GM23338 (cell line): Measurements from ENCODE around the gene MYH10. TPM values are rescaled to one million over a fixed set of nuclear protein-coding genes. Genes with fewer than 3 reads are reported as not detected.

ENCODE experiments used
- ATAC-seq: fragments of 200-7000 bp; cut with Tn5 transposase; 3 replicates; pipeline ENCODE4 v1.9.1; 2020
- DNase-seq: peaks from one replicate; pipeline ENCODE4 v3.0.0-alpha.2; 2015; ENCODE audit warnings: low spot score
- H2AFZ ChIP-seq: fragments of 200-600 bp; sonication (generic); 2 replicates; pipeline ENCODE4 v1.8.0; 2016; ENCODE audit warnings: antibody characterized with exemption, mild to moderate bottlenecking, moderate library complexity
- H3F3A ChIP-seq: fragments of 200-600 bp; sonication (generic); replicated peaks from 2 replicates; pipeline ENCODE4 v1.8.0; 2017; ENCODE audit warnings: antibody characterized with exemption, mixed run types, low read depth
- H3K27ac ChIP-seq: fragments of 200-600 bp; sonication (generic); 2 replicates; pipeline ENCODE4 v1.6.1; 2016; ENCODE audit warnings: low read depth
- H3K27me3 ChIP-seq: fragments of 200-600 bp; sonication (generic); 2 replicates; pipeline ENCODE4 v1.8.0; 2016; ENCODE audit warnings: mild to moderate bottlenecking, mixed run types, moderate library complexity; ENCODE audit not compliant: insufficient read depth
- H3K36me3 ChIP-seq: fragments of 200-600 bp; sonication (generic); 2 replicates; pipeline ENCODE4 v1.8.0; 2016; ENCODE audit warnings: mild to moderate bottlenecking; ENCODE audit not compliant: insufficient read depth
- H3K4me1 ChIP-seq: fragments of 200-600 bp; sonication (generic); 2 replicates; pipeline ENCODE4 v1.8.0; 2016; ENCODE audit warnings: mild to moderate bottlenecking, moderate library complexity; ENCODE audit not compliant: insufficient read depth
- H3K4me2 ChIP-seq: fragments of 200-600 bp; sonication (generic); 2 replicates; pipeline ENCODE4 v1.7.1; 2017; ENCODE audit warnings: mixed run types
- H3K4me3 ChIP-seq: fragments of 200-600 bp; sonication (generic); 2 replicates; pipeline ENCODE4 v1.6.1; 2016; ENCODE audit warnings: mixed run types
- H3K79me2 ChIP-seq: fragments of 200-600 bp; sonication (generic); replicated peaks from 2 replicates; pipeline ENCODE4 v1.8.0; 2017; ENCODE audit warnings: mild to moderate bottlenecking; ENCODE audit not compliant: insufficient read depth
- H3K9me2 ChIP-seq: fragments of 200-600 bp; sonication (generic); 2 replicates; pipeline ENCODE4 v1.8.0; 2017; ENCODE audit not compliant: insufficient read depth
- H4K20me1 ChIP-seq: fragments of 200-600 bp; sonication (generic); replicated peaks from 2 replicates; pipeline ENCODE4 v1.8.0; 2017; ENCODE audit warnings: mild to moderate bottlenecking; ENCODE audit not compliant: insufficient read depth
- H3K27ac Mint-ChIP-seq: 2 replicates; pipeline ENCODE4 v1.8.0; 2020; ENCODE audit warnings: inconsistent platforms, mild to moderate bottlenecking, moderate library complexity, mixed read lengths
- H3K27me3 Mint-ChIP-seq: 3 replicates; pipeline ENCODE4 v1.8.0; 2022; ENCODE audit warnings: low read depth, mild to moderate bottlenecking, moderate library complexity, mixed read lengths, inconsistent platforms; ENCODE audit not compliant: insufficient read depth, poor library complexity
- H3K36me3 Mint-ChIP-seq: 3 replicates; pipeline ENCODE4 v1.8.0; 2021; ENCODE audit warnings: low read depth, mild to moderate bottlenecking, inconsistent platforms, moderate library complexity, mixed read lengths
- H3K4me1 Mint-ChIP-seq: 3 replicates; pipeline ENCODE4 v1.8.0; 2020; ENCODE audit warnings: mild to moderate bottlenecking, inconsistent platforms, mixed read lengths
- H3K4me3 Mint-ChIP-seq: 3 replicates; pipeline ENCODE4 v1.8.0; 2021; ENCODE audit warnings: moderate library complexity, mild to moderate bottlenecking, inconsistent platforms, mixed read lengths
- H3K9me3 Mint-ChIP-seq: 3 replicates; pipeline ENCODE4 v1.8.0; 2020; ENCODE audit warnings: moderate library complexity, mild to moderate bottlenecking, inconsistent platforms, mixed read lengths
- CREB1 ChIP-seq: fragments of 250-450 bp; sonication (Bioruptor Pico); IDR thresholded peaks from 2 replicates; pipeline ENCODE4 v1.5.0; 2020; ENCODE audit warnings: low read depth, mild to moderate bottlenecking, moderate library complexity
- EZH2 ChIP-seq: fragments of 200-600 bp; sonication (generic); IDR thresholded peaks from one replicate; pipeline ENCODE4 v1.8.0; 2017; ENCODE audit warnings: antibody characterized with exemption, mild to moderate bottlenecking, low read depth; ENCODE audit not compliant: unreplicated experiment
- EZH2phosphoT487 ChIP-seq: fragments of 200-600 bp; sonication (generic); IDR thresholded peaks from one replicate; pipeline ENCODE4 v1.8.1; 2018; ENCODE audit warnings: antibody characterized with exemption; ENCODE audit not compliant: unreplicated experiment
- JUNB ChIP-seq: IDR thresholded peaks from one replicate; pipeline ENCODE4 v1.6.1; 2016; ENCODE audit warnings: antibody characterized with exemption; ENCODE audit not compliant: unreplicated experiment
- NANOG ChIP-seq: IDR thresholded peaks from 2 replicates; pipeline ENCODE4 v1.6.1; 2016; ENCODE audit warnings: antibody characterized with exemption, borderline replicate concordance
- POLR2AphosphoS5 ChIP-seq: IDR thresholded peaks from 2 replicates; pipeline ENCODE4 v1.6.1; 2016; ENCODE audit warnings: antibody characterized with exemption, low read depth
- STAT1 ChIP-seq: IDR thresholded peaks from one replicate; pipeline ENCODE4 v1.6.1; 2016; ENCODE audit warnings: antibody characterized with exemption; ENCODE audit not compliant: unreplicated experiment
- ZNF114 ChIP-seq: fragments of 250-450 bp; sonication (Bioruptor Pico); IDR thresholded peaks from 2 replicates; pipeline ENCODE4 v1.5.0; 2020; ENCODE audit warnings: mild to moderate bottlenecking, moderate library complexity
- ZNF331 ChIP-seq: fragments of 250-450 bp; sonication (Bioruptor Pico); IDR thresholded peaks from 2 replicates; pipeline ENCODE4 v1.5.0; 2020; ENCODE audit warnings: low read depth, mild to moderate bottlenecking, moderate library complexity
- polyA plus RNA-seq: library from polyadenylated mRNA; unstranded; fragments of >200 nt; fragmentation: Nextera tagmentation; extraction: Ambion mirVana; gene quantifications from 2 replicates; pipeline ENCODE4 v1.2.1, GENCODE V29; 2016
- total RNA-seq: library from RNA; depleted of rRNA; stranded (reverse); fragments of >200 nt; shearing (Covaris generic); gene quantifications from 2 replicates; pipeline ENCODE4 v1.2.3, GENCODE V29; 2014
- TF ChIP-seq, protein P1 (sequence below): IDR thresholded peaks from 2 replicates; pipeline ENCODE4 v1.6.1; 2016; ENCODE audit warnings: antibody characterized with exemption
- TF ChIP-seq, protein P2 (sequence below): IDR thresholded peaks from one replicate; pipeline ENCODE4 v1.6.1; 2018; ENCODE audit warnings: antibody characterized with exemption; ENCODE audit not compliant: unreplicated experiment
- TF ChIP-seq, protein P3 (sequence below): fragments of 250-450 bp; sonication (Bioruptor Pico); IDR thresholded peaks from 2 replicates; pipeline ENCODE4 v1.5.0; 2020; ENCODE audit warnings: mild to moderate bottlenecking, moderate library complexity
- TF ChIP-seq, protein P4 (sequence below), 2 experiments: fragments of 200-600 bp in 1 of 2; sonication (generic) in 1 of 2; conservative IDR thresholded peaks; 2 replicates each; pipeline versions ENCODE4 v1.5.1 to v1.6.1; 2016 to 2017; ENCODE audit warnings: antibody characterized with exemption in 2 of 2, low read depth in 2 of 2, mild to moderate bottlenecking in 2 of 2, moderate library complexity in 1 of 2

MYH10 gene
- total and polyA plus RNA-seq, 2 experiments from 2014 or later = 89.5 to 230 TPM

DNA sequence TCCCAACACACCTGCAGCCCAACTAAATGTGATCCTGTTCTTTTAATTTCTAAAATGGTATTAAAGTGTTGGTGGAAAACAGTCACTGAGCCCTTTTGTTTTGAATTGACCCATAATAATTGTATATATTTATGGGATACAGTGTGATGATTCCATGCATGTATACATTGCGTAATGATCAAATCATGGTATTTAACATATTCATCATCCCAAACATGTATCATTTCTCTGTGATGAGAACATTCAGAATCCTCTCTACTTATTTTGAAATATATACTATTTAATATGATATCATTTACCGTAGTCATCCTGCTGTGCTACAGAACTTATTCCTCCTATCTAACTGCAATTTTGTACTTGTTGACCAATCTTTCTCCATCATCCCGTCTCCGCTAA is 14.0 kb upstream of the MYH10 start:
- Histone ChIP-seq H3K4me2 (peak overlapping the region; percentile 6; the same call in 1 of the 2 replicates), H3K27me3 (no peaks in the 10 kb centered on the region), H4K20me1 (no peaks in the 10 kb centered on the region), H3F3A (no peaks in the 10 kb centered on the region), H3K4me3 (no peak overlapping the region), H3K9me2 (0 out of 2 replicates have a peak, but pooled peaks cover 8% of the 10 kb centered on the region), H2AFZ (no peak overlapping the region), H3K79me2 (no peaks in the 10 kb centered on the region), H3K36me3 (no peaks in the 10 kb centered on the region), H3K4me1 (peaks cover 9% of the 10 kb centered on the region), H3K27ac (no peak overlapping the region)
- H3K27me3 Mint-ChIP-seq = no peaks in the 10 kb centered on the region
- H3K36me3 Mint-ChIP-seq = no peaks in the 10 kb centered on the region
- peaks cover 10% of the 10 kb centered on the region for H3K4me1 Mint-ChIP-seq
- DNase-seq = no peak
- no peak for ATAC-seq
- no peak overlapping the region for H3K4me3 Mint-ChIP-seq
- H3K27ac Mint-ChIP-seq = no peak overlapping the region
- no peaks in the 10 kb centered on the region for H3K9me3 Mint-ChIP-seq
- TF ChIP-seq STAT1 = no peak
- TF ChIP-seq POLR2AphosphoS5 = no peak
- TF ChIP-seq, protein P1, sequence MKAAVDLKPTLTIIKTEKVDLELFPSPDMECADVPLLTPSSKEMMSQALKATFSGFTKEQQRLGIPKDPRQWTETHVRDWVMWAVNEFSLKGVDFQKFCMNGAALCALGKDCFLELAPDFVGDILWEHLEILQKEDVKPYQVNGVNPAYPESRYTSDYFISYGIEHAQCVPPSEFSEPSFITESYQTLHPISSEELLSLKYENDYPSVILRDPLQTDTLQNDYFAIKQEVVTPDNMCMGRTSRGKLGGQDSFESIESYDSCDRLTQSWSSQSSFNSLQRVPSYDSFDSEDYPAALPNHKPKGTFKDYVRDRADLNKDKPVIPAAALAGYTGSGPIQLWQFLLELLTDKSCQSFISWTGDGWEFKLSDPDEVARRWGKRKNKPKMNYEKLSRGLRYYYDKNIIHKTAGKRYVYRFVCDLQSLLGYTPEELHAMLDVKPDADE = no peak
- no peak for TF ChIP-seq ZNF331 (CRISPR knock-in tag)
- no peak for TF ChIP-seq NANOG
- TF ChIP-seq, protein P2, sequence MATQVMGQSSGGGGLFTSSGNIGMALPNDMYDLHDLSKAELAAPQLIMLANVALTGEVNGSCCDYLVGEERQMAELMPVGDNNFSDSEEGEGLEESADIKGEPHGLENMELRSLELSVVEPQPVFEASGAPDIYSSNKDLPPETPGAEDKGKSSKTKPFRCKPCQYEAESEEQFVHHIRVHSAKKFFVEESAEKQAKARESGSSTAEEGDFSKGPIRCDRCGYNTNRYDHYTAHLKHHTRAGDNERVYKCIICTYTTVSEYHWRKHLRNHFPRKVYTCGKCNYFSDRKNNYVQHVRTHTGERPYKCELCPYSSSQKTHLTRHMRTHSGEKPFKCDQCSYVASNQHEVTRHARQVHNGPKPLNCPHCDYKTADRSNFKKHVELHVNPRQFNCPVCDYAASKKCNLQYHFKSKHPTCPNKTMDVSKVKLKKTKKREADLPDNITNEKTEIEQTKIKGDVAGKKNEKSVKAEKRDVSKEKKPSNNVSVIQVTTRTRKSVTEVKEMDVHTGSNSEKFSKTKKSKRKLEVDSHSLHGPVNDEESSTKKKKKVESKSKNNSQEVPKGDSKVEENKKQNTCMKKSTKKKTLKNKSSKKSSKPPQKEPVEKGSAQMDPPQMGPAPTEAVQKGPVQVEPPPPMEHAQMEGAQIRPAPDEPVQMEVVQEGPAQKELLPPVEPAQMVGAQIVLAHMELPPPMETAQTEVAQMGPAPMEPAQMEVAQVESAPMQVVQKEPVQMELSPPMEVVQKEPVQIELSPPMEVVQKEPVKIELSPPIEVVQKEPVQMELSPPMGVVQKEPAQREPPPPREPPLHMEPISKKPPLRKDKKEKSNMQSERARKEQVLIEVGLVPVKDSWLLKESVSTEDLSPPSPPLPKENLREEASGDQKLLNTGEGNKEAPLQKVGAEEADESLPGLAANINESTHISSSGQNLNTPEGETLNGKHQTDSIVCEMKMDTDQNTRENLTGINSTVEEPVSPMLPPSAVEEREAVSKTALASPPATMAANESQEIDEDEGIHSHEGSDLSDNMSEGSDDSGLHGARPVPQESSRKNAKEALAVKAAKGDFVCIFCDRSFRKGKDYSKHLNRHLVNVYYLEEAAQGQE = no peak
- no peak for TF ChIP-seq CREB1
- TF ChIP-seq, protein P3, sequence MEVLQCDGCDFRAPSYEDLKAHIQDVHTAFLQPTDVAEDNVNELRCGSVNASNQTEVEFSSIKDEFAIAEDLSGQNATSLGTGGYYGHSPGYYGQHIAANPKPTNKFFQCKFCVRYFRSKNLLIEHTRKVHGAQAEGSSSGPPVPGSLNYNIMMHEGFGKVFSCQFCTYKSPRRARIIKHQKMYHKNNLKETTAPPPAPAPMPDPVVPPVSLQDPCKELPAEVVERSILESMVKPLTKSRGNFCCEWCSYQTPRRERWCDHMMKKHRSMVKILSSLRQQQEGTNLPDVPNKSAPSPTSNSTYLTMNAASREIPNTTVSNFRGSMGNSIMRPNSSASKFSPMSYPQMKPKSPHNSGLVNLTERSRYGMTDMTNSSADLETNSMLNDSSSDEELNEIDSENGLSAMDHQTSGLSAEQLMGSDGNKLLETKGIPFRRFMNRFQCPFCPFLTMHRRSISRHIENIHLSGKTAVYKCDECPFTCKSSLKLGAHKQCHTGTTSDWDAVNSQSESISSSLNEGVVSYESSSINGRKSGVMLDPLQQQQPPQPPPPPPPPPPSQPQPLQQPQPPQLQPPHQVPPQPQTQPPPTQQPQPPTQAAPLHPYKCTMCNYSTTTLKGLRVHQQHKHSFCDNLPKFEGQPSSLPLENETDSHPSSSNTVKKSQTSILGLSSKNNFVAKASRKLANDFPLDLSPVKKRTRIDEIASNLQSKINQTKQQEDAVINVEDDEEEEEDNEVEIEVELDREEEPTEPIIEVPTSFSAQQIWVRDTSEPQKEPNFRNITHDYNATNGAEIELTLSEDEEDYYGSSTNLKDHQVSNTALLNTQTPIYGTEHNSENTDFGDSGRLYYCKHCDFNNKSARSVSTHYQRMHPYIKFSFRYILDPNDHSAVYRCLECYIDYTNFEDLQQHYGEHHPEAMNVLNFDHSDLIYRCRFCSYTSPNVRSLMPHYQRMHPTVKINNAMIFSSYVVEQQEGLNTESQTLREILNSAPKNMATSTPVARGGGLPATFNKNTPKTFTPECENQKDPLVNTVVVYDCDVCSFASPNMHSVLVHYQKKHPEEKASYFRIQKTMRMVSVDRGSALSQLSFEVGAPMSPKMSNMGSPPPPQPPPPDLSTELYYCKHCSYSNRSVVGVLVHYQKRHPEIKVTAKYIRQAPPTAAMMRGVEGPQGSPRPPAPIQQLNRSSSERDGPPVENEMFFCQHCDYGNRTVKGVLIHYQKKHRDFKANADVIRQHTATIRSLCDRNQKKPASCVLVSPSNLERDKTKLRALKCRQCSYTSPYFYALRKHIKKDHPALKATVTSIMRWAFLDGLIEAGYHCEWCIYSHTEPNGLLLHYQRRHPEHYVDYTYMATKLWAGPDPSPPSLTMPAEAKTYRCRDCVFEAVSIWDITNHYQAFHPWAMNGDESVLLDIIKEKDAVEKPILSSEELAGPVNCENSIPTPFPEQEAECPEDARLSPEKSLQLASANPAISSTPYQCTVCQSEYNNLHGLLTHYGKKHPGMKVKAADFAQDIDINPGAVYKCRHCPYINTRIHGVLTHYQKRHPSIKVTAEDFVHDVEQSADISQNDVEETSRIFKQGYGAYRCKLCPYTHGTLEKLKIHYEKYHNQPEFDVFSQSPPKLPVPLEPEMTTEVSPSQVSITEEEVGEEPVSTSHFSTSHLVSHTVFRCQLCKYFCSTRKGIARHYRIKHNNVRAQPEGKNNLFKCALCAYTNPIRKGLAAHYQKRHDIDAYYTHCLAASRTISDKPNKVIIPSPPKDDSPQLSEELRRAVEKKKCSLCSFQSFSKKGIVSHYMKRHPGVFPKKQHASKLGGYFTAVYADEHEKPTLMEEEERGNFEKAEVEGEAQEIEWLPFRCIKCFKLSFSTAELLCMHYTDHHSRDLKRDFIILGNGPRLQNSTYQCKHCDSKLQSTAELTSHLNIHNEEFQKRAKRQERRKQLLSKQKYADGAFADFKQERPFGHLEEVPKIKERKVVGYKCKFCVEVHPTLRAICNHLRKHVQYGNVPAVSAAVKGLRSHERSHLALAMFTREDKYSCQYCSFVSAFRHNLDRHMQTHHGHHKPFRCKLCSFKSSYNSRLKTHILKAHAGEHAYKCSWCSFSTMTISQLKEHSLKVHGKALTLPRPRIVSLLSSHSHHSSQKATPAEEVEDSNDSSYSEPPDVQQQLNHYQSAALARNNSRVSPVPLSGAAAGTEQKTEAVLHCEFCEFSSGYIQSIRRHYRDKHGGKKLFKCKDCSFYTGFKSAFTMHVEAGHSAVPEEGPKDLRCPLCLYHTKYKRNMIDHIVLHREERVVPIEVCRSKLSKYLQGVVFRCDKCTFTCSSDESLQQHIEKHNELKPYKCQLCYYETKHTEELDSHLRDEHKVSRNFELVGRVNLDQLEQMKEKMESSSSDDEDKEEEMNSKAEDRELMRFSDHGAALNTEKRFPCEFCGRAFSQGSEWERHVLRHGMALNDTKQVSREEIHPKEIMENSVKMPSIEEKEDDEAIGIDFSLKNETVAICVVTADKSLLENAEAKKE (CRISPR knock-in tag) = no peak
- TF ChIP-seq EZH2phosphoT487 = no peak
- TF ChIP-seq JUNB = no peak
- no peak for TF ChIP-seq EZH2
- TF ChIP-seq ZNF114 (CRISPR knock-in tag) = no peak
- TF ChIP-seq, protein P4, sequence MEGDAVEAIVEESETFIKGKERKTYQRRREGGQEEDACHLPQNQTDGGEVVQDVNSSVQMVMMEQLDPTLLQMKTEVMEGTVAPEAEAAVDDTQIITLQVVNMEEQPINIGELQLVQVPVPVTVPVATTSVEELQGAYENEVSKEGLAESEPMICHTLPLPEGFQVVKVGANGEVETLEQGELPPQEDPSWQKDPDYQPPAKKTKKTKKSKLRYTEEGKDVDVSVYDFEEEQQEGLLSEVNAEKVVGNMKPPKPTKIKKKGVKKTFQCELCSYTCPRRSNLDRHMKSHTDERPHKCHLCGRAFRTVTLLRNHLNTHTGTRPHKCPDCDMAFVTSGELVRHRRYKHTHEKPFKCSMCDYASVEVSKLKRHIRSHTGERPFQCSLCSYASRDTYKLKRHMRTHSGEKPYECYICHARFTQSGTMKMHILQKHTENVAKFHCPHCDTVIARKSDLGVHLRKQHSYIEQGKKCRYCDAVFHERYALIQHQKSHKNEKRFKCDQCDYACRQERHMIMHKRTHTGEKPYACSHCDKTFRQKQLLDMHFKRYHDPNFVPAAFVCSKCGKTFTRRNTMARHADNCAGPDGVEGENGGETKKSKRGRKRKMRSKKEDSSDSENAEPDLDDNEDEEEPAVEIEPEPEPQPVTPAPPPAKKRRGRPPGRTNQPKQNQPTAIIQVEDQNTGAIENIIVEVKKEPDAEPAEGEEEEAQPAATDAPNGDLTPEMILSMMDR (conservative IDR thresholded peaks at IDR 0.05; ENCODE audit: low read depth in 2 of 2) = no peak
